Lower leg skin (tissue), 3 donors: Measurements from ENCODE around the gene GNAI3.

ENCODE experiments used
- CTCF ChIP-seq, 3 donors: fragments of 450-650 bp; IDR thresholded peaks; one replicate each; pipeline ENCODE4 v1.5.1; 2016; ENCODE audit warnings: antibody characterized with exemption in 3 of 3, mild to moderate bottlenecking in 3 of 3, moderate library complexity in 2 of 3
- POLR2A ChIP-seq, 2 donors: fragments of 450-650 bp; IDR thresholded peaks; one replicate each; pipeline ENCODE4 v1.6.1; 2016 to 2017; ENCODE audit warnings: antibody characterized with exemption in 2 of 2, mild to moderate bottlenecking in 1 of 2, moderate library complexity in 1 of 2

GRCh38 chr1:109527098-109527811 is 21.2 kb upstream of the GNAI3 start:
- no peak for TF ChIP-seq CTCF (IDR thresholded peaks at IDR 0.05)
- no peak for TF ChIP-seq POLR2A (IDR thresholded peaks at IDR 0.05)
